Hippocampal formation (tissue), 2 donors: ENCODE data around the gene C5orf34.
A peak's percentile ranks its signal among the peaks of the same experiment; 100 is the strongest.
"Not testable (repeated sequence)": the region's sequence is repeated elsewhere in the genome, so short reads cannot be mapped to it uniquely, and the experiment has no call there.

Experiments used
- DNase-seq, 2 donors: peaks; one replicate each; lab custom pipeline; 2025; lab: John Stamatoyannopoulos, UW

The C5orf34 gene

DNA sequence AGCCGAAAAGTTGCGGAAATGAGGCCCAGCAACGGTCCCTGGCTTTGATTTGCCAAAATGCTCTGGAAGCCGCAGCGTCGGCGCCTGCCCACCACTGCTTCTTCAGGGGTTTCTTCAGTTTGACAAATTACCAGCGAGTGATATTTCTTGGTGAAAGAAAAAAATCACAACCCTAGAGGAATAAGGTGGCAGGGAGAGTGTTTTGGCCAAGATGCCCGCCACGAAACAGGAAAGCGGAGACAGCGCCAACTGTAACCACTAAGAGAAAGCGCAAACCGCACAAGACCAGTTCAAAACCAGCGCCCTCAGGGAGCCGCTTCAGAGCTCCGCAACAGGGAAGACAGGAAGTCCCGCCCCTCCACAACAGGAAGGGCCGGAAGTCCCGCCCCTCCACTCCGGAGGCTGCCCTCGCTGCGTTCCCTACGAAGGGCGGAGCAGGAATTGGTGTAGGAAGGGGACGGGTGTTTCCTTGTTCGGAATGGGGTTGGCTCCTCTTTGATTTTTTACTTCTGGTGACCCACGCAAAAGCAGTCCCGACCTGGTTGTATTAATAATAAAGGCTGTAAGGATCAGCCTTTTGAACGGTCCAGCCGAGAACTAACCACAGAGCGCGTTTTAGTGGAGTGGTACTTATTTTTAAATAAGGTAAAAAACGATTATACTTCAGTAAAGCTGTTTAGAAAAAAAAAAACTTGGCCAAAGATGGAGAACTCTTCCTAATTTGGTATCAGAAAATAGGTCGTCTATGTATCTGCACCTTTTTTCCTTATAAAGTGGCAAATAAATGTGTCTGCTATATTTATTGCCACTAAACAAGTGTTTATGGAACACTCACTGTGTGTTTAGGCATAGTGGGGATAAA lies at the start of gene C5orf34:
Gene C5orf34, minus strand, starts transcription at position 333 of the 862 bp plus-strand sequence. CDS start 5,809 bp downstream, outside the sequence.
- peak; percentile 92 for DNase-seq

GRCh38 chr5:43564289-43564850 lies 49.4 kb upstream of the C5orf34 start:
- DNase-seq, result no peak

DNA sequence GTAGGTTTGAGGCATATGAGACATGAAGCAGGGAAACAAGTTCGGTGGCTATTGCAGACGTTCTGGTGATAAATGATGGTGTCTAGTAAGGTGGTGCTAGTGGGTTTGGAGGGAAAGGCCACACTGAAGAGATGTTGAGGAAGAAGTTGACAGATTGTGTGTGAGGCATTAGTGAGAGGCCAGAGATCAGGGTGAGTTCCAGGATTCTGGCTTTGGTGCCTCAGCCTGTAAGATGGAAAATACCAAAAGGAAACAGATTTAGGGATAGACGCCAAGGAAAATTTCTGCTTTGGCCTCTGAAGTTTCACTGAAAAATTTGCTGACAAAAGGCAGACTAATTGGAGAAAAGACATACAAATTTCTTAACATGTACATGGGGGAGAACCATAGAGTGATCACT lies 48.4 kb upstream of the C5orf34 start:
- DNase-seq, result no peak

- DNase-seq, result no peak
These were observed 46.4 kb upstream of the C5orf34 start for GRCh38 chr5:43561356-43561755.

GRCh38 chr5:43560128-43560527 lies 45.2 kb upstream of the C5orf34 start:
- no peak for DNase-seq

DNA sequence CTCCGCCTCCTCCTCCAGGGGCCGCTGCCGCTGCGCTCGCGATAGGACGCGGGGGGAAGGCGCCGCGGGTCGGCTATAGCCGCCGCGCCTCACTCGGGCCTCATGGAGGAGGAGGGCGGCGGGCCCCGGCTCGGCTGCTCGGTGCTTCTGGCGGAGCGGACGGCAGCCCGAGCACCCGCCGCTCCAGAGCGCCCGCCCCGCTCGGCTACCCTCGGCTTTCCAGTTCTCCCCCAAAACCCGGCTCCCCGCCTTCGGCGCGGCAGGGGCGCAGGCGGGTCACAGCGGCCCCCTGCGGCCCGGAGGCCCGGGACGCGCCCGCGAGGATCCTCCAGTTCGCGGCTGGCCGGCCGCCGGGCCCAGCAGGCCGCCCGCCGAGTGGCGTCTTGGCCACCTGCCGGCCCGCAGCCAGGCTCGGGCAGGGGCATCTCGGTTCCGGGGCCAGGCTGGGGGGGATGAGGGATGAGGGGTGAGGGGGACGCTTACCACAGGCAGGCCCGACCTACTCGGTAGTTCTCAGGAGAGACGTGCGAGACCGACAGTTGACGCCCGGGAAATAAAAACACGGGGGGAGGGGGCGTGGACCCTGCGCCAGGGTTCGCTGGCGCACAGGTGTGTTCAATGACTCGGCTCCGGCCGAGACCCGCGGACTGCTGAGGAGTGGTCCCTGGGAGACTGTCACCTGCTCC lies 42.1 kb upstream of the C5orf34 start, which contains the start of gene PAIP1:
Gene PAIP1, minus strand, starts transcription at position 221 of the 686 bp plus-strand sequence. CDS start 231 bp downstream, outside the sequence.
- peak; percentile 85 to 86 for DNase-seq

DNA sequence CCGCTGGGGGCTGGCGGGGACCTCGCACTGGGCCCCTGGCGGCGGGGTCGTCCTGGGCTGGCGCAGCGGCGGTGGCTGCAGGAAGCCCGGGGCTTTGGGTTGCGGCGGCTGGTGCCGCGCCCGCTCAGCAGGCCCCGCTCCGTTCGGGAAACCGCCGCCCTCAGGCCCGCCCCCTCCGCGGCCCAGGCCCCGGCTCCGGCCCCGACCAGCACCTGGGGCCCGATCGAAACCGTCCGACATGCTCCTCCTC lies 41.6 kb upstream of the C5orf34 start:
- DNase-seq, result not testable (repeated sequence)

GRCh38 chr5:43555895-43556606 lies 41.1 kb upstream of the C5orf34 start:
- peak; percentile 5 to 39 for DNase-seq

DNA sequence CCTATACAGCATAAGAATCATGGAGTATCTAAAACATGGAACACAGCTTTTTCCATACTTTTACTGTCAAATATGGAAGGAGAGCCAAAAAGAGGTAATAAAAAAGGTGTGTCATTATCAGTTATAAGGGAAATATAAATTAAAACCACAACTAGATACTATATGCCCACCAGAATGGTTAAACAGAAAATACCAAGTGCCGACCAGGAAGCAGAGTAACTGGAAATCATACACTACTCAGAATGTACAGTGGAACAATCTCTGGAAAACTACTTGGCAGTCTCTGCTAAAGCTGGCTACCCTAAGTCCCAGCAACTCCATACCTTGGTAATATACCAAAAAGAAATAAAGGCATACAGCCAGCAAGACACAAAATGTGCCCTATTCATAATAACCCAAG lies 39.5 kb upstream of the C5orf34 start:
- no peak for DNase-seq

- no peak for DNase-seq
These were observed 38.4 kb upstream of the C5orf34 start for GRCh38 chr5:43553381-43553780.

- DNase-seq, result no peak
These were observed 36.8 kb upstream of the C5orf34 start for GRCh38 chr5:43551731-43552130.

- DNase-seq, result not testable (repeated sequence)
These were observed 34.3 kb upstream of the C5orf34 start for GRCh38 chr5:43549272-43549671.

- no peak for DNase-seq
These were observed 33.4 kb upstream of the C5orf34 start for GRCh38 chr5:43548358-43548757.

GRCh38 chr5:43547532-43547931 lies 32.6 kb upstream of the C5orf34 start:
- no peak for DNase-seq

DNA sequence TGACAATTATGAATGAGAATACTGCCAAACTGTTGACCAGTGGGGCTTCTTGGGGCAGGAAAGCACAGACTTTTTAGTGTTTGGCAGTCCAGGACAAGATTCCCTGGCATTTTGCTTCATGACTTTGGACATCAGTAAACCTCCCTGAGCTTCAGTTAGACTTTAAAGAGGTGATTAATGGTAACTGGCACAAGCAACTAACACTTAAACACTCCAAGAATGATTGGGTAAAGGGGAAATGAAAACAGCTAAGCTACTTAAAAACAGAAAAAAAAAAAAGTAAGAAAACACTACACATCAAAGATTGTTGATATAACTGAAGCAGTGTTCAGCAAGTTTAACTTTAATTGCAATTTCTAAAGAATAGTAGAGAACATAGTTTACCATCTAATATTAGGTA lies 28.5 kb upstream of the C5orf34 start:
- DNase-seq, result no peak

DNA sequence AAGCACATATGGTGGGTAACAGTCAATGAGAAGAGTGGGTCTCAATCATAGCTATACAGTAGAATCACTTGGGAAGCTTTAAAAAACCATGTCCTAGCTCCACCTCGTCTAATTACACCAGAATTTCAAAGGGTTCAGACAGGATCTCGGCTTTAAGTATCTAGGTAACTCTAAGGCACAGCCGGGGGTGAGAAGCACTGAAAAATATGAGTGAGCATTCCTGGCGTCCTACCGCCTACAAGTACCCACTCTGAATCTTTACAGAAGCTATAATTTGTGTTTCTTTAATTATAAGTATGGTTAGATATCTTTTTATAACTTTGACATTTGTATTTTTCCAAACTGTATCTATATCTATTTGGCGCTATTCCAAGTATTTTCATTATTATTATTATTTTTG lies 25.8 kb upstream of the C5orf34 start:
- DNase-seq, result no peak

GRCh38 chr5:43536972-43537371 lies 22.0 kb upstream of the C5orf34 start:
- no peak for DNase-seq

DNA sequence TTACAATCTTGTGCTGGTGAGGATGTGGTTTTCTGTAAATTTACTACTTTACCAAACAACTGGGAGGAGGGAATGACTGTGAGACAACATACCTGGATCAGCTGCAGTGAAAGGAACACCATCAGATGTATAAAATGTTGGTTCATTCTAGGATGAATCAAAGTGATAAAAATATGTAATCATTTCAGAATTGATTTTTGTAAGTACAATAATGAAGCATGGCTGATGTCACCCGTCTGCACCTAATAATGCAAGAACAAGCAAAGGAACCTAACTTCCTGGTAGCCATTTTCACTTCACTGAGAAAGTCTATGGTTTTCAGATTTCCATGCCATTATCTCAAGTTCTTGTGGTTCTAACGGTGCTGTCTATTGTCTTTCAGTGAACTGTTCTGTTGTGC lies 18.7 kb upstream of the C5orf34 start:
- no peak for DNase-seq

- DNase-seq, result no peak
These were observed 15.7 kb upstream of the C5orf34 start for GRCh38 chr5:43530648-43531047.

GRCh38 chr5:43523662-43524072 lies 8.7 kb upstream of the C5orf34 start:
- DNase-seq, result no peak

DNA sequence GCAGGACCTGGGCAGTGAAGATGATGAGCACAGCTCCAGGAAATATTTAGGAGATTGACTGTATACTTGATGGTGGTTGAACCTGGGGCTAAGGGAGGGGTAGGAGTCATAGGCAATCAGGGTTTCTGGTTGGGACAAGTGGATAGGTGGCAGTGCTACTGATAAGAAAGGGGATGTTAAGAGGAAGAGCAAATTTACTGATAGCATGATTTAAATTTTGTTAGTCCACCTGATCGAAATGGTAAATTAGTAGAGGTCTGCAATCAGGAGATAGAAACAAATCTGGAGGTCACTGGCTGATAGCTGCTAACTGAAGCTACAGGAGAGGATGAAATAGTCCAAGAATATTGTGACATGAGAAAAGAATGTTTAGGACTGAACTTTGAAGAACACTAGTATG lies 5.7 kb upstream of the C5orf34 start:
- no peak for DNase-seq

- no peak for DNase-seq
These were observed 715 bp upstream of the C5orf34 start for GRCh38 chr5:43515678-43516048.

DNA sequence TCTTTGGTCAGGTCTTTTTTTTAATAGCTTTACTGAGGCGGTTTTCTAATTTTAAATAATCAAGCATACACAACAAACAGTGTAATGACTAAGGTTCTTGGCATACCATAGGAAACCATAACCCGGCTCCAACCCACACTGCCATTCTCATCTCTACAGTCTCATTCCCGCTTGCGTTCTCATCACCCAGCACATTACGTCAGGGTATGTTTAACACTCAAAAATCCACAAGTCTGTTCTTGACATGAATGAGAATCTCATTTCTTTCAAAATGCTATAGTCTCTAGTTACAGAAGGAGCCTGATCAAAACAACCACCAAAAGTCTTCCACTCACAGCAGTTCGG lies 505 bp downstream of the C5orf34 start:
- no peak for DNase-seq
